AG08396 (cell line): Measurements from ENCODE around the gene LARGE1.

Source experiments
- DNase-seq: peaks from one replicate; pipeline ENCODE4 v3.0.0; 2012; ENCODE audit warnings: low spot score, mixed read lengths

Gene LARGE1

DNA sequence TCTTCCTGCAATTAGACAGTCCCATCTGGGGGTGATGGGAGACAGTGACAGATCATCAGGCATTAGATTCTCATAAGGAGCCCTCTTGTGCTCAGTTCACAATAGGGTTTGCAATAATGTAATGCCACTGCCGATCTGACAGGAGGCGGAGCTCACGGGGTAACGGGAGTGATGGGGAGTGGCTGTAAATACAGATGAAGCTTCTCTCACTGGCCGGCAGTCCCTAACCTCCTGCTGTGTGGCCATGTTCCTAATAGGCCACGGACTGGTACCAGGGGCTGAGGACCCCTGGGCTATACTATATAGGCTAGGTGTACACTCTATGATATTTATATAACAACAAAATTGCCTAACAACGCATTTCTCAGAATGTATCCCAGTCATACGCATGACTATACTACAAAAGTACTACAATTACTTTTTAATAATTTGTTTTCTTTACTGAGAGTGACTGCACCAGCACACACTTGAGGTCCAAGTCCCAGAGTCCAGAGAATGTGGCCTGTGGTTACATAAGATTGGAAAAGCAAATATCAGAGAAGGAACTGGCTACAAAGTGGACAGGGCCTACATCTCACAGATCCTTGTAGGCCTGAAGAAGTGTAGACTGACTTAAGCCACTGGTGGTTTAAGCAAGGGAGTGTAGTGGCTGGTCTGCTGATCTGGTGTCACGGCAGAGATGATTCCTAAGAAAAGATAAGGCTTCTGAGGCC, 200.0 kb downstream of the LARGE1 start:
- no peak for DNase-seq

DNA sequence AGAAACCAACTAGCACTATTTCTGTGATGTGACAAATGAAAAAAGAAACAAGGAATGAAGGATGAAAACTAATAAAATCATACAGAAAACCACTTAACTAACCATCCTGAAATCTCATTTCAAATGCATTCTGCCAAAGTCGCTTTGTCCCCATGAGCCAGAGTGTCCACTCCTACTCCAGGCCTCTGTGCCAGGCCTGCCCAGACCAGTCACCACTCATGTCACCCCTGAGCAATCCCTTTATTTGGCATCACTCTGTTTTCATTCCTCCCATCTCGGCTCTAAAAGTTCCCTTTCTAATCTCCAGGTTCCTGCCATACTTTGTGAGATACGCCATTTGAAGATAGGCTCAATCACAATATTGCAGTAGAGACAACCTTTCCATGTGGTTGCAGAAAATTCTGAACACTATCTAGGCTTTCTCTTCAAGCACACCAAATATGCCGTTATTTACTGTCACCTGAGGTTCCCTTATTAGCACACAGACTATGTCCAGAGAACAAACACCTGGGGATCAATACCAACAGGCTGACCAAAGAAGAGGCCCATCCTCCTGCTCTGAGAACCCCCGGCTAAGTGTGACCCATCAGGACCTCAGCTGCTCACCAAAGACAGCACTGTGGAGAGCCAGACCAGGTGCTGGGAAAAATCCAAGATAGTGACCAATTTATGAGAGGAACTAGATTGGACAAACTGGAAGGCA, 202.4 kb downstream of the LARGE1 start:
- DNase-seq: no peak

DNA sequence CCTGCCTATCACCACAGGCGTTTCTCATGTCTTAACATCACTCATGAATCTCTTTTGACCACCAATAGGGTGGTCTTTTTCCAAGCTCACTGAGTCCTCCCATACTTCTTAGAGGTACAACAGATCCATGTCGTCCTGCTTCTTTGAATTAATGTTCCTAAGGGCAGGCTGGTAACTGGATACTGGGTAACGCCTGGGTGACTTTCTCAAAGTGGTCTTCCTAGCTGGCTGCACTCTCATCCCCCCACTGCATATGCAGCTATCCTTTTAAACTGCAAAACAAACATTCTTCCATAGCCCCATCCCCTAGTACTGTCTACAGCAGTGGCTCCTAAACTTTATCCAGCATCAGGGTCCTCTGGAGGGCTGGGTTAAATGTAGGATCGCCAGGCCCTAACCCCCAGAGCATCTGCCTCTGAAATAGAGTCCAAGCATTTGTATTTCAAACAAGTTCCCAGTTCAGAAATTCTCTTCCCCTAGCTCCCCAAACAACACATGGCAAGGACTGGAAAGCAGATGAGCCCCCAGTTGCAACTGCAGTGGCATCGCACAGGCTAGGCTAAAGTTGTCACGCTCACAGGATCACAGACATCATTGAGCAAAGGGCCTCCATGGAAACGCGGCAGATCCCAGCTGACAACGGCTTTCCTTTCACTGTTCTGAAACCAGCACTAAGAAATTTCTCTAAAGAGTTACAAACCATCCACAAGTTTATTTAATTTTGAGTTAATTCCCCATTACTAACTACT, 204.9 kb downstream of the LARGE1 start:
- no peak for DNase-seq

DNA sequence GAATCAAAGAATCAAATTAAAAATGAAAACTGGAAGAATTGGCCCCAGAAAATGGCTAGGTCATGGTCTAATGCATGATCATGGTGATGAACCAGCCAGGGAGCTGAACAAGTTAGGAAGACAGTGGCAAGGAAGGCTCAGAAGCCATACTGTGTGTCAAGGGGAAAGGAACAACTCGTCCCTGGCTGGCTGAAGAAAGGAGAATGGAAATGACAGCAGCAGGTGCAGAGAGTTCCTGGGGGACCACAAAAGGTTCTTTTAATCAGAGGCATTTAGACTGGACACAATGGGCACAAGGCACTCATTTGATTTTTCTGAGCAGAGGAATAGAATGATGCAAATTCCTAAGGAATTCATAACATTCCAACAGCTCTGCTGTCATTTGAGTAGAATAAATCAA, 209.9 kb downstream of the LARGE1 start:
- no peak for DNase-seq

DNA sequence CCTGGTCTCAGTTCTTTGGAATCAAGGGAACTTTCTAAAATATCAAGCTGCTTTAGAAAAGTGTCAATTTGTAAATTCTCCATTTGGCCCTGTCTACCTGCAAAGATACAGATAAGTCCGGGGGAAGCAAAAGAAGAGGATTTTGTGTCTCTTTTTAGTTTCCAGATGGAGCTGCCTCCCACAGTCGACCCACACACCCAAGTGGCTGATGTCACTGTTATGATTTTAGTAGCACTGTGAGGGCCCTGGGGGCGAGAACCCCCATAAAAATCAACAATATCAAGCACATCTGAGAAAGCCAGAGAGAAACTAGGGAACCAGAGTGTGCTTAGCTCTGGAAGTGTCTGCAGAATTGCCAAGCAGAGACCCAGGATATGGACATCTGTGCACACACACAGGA, 212.7 kb downstream of the LARGE1 start:
- DNase-seq: no peak

DNA sequence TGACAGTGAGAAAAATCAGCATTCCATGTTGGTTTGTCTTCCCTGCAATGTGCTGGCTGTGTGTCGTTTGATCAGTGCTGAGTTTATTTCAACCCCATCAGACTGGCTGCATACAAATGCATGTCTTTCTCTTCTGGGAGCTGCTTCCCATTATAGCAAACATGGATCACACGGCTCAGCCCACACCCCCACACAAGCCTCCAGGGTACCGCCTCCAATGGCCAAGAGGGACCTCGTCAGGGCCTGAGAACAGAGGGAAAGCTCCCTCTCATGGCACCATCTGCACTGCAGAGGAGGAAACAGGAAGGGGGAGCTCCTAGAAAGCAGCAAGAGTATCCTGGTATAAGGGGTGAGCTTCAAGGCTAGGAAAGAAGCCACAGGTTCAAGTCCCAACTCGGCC, 214.2 kb downstream of the LARGE1 start:
- DNase-seq: no peak

DNA sequence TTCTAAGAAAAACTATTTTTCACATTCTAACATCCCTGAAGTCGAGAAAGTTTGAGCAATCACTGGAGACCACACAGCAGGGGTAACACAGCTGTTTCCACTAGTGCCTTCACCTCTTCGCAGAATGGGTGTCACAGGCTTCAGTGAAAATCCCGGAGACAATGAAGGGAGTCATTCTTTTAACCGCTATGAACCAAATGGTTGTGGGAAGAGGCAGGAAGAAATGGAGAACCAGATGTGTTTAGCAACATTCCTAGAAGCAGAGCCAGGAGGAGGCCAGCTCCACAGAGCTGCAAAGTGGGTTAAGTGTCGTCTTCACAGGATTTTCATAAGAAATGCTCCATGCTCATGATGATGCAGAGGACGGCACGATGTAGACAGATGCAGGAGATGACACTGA, 221.1 kb downstream of the LARGE1 start:
- DNase-seq: no peak

DNA sequence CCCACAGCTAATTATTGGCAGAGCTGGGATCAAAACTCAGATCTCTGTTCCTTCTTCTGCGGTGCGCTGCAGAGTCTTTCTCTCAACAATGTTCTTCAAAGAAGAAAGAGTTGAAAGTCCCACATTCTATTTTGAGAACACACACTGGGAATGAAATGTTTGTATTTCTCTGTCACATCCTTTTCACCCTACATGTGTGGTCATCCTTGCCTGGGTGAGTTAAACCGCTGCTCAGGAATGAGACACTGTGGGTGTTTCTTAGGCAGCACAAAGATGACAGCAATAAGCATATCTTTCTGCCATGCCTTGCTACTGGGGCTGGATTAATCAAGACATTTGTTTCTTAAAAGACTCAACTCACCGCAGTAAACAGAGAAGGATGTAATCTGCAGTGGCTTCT, 222.6 kb downstream of the LARGE1 start:
- DNase-seq: peak; percentile 39

DNA sequence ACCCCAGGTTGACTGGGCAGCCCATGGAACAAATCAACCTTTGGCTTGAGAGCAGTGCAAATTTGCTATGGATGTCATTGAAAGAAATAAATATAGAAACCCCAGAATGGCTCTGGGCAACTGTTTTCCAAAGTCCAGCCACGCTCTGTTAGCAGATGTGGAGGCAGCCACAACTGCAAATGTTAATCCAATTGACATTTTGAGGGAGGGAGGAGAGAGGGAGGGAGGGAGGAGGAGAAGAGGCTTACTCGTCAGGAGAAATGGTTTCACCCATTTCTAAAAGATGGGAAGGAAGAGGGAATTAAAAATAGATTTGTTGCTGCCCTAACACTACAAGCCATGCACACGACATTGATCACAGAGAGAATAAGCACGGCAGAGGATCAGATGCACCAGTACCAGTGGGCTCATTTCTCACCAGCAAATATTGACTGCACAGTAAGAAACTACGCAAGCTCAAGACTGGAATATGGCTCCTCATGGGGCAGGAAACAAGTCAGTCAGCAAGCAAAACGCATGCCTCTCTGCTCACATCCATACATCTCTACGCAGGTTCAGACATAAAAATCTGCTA, 229.1 kb downstream of the LARGE1 start:
- DNase-seq: no peak

DNA sequence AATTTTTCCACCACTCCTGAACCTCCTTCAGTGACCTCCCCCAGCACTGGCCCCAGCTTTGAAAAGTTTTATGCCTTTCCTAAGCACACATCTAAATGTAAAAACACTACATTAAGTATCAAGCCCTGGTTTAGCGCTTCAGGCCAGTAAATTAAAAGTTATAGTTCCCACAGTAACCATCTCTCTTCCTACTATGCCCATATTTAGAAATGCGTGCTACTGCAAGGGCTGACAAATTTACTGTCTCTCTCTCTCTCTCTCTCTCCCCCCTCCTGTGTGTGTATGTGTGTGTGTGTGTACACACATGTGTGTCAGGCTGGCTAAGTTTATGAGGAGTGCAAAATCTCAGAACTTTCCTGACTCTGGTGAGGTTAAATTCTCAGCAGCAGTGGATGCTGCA, 231.4 kb downstream of the LARGE1 start:
- DNase-seq: no peak

DNA sequence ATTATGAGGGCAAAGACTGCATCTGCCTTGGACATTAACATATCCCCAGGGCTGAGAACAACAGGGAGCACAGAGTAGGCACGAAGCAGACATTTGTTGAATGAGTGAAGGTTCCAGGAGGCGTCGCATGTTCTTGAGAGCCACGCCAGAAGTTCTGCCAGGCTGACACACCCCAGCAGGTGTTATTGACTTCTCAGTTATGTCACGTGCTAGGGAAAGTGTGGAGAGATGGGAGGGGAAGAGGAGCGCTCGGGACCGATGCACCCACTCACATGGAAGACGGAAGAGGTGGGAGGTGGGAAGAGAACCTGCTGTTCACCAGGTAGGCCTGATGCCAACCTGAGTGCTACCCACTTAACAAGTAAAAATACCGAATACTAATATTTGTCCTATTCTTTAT, 232.8 kb downstream of the LARGE1 start:
- DNase-seq: no peak

DNA sequence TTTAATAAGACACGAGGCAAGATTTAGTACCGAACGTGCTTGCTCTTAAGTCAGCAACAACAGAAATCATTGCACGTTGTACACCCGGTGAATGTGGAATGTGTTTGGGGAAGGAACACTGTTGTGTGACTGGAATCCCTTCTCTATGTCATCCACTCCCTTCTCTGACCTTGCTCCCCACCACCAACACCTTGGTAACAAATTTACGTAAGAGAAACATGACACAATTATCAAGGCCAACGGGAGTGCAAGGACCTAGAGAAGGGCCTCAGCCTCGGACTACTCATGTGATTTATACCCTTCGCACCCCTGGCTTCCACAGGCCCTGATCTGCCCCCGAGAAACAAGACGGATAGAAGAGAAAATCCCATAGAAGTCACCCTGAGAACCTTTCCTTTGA, 236.2 kb downstream of the LARGE1 start:
- no peak for DNase-seq

DNA sequence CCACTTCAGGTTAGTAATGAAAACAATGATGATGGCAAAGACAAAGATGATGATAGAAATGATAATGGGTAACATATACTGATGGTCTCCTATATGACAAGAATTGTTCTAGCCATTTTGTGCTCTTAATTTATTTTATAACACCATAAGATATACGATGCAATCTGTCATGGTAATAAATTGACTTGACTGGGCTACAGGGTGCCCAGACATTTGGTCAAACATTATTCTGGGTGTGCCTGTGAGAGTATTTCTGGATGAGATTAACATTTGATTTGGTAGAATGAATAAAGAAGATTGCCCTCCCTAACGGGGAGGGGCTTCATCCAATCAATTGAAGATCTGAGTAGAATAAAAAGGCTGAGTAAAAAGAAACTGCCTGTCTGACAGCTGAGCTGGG, 237.3 kb downstream of the LARGE1 start:
- no peak for DNase-seq

DNA sequence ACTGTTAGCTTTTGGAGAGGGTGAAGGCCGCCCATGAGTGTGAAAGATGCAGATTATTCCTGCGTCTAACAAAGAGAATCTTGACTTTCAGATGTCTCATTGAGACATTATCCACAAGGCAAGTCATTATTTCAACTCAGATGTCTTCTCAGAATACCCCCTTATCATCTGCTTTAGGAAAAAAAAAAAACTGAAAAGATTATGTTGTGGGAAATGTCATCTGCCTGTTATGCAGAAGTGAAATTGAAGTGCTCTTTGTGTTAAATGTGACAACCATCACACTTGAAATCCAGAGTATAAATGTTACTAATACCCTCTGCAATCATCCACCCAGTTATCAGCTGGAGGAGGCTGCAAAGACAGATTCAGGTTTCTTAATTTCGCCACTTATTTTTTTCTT, 239.6 kb downstream of the LARGE1 start:
- no peak for DNase-seq

DNA sequence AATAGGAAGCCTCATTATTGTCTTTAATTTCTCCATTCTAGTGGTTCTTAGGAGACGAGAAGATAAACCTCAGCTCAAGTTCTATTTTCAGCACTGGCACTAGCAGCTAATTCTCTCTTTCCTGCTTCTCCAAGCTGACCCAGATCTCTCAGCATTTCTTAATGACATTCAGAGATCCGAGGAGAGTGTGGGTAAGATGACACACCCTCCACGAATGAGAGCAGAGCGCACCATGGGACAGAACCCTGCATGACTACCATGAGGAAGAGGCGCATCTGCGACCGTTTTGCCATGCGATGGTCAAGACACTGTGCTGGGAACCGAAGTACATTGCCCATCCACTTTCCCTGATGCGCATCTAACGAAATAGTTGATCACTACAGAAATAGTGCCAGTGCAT, 241.8 kb downstream of the LARGE1 start:
- DNase-seq: no peak

DNA sequence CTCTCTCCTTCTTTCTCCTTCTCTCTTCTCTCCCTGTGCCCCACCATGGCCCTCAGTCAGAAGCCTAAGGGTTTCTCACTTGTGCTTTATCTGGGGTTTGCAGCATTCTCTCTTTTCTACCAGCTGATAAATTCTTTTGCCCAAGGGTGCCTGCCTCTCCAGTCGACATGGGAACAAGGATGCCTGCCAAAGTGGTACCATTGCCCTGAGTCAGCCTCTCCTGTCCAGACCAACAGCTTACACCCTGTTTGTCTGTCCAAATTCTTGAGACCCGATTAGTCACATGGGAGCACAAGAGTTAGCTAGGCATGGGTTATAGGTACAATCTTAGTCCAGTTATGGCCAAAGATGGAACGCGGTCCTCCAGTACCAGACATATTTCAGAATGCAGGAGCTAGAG, 242.7 kb downstream of the LARGE1 start:
- no peak for DNase-seq

DNA sequence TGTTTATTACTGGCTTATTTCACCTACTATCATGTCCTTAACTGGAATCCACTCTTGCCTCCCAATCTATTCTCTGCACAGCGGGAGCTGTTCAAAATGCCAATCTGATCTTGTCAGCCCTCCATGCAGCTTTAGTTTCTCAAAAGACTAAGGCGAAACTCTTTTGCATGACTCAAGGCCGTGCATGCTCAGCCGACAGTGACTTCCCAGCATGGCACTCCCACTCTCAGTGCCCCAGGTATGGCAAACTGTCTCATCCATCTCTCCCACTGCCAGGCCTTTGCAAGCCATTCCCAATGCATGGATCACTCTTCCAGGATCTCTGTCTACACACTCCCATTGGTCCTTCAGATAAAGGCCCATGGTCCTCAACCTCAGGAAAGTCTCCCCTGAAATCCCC, 245.9 kb downstream of the LARGE1 start:
- no peak for DNase-seq

DNA sequence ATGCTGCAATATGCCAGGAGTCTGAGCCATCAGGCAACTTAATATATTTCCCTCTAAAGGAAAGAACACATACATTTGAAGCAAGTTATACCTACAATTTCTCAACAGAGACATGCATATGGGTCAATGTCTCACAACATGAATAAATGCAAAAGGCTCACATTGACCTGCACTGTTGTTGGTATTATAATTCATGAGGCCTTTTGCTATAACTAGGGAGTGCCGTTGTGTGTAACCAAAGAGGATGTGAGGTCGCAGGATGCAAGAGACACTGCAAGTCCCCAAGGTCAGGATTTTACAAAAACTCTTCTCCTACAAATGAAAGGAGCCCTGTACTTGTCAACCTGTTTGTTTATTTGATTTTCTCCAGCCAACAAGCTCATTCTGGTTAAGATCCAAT, 250.5 kb downstream of the LARGE1 start:
- no peak for DNase-seq

DNA sequence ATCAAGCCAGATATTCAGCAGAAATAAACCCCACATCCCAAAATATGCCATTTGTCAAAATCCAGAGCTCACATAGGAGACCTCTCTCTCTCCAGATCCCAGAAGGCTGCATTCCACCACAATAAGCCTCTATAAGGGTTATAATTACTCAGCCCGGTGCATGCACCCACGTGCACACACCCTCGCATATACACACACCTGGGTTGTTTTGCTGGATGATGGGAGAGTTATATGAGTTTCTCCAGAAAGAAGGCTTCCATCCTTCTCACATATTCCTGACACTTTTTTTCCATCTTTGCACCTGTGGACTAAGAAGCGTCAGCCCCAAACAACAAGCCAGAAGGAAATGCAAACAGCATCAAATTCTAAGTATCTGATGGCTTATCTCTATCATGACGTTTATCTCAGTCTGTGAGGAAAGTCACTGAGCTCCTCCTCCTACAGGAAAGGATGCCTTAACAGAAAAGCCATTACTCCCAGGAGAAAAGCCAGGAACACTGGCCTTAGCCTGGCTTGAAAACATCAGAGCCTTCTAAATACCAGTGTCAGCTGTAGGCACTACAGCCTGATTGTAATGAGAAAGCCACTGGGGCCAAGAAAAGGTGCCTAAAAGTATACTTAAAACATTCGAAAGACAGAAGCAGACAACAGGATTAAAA, 253.2 kb downstream of the LARGE1 start:
- DNase-seq: no peak

DNA sequence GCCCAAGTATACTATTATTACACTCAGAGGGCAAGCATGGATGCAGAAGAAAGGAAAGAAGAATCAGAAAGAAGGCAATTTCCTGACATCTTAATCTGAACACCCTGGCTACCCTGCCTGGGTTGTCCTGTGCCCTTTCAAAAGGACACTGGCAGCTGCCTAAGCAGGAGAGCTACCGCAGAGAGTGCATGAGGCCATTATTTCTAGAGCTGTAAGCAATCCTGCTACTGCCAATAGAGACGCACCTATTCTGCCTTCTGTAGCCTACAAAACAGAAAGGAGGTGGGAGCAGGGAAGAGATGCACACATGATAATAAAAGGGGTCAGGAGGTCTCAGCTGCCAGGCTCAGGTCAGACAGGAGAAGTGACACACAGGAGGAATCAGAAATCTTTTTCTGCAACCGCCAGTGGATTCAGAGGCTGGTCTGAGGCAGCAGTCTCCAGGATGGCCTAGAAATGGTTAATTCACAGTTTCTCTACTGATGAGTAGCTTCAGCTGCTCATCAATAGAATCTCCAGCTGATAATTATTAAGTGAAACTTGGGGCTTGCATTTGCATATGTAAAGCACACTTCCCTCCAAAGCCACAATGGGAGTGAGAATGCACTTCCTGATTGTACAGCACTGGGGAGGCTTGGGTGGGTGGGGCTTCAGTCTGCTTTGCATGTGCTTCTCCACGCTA, 253.9 kb downstream of the LARGE1 start:
- no peak for DNase-seq

DNA sequence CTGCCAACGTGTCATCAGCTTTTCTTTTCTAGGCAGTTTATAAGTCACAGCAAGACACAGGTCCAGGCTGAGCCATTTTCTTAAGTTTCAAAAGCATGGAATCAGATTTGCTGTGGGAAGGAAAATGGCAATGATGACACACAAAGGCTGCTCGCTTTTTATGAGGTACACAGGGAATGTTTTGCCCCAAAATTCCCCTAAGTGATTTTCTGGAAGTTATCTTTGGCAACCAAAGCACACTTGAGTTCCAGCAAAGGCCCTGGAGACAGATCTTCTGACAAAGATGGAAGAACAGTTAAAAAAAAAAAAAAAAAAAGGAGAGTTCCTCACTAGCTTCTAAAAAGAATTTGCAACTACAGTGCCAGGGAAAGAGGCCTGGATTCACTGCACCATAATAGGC, 260.8 kb downstream of the LARGE1 start:
- no peak for DNase-seq

DNA sequence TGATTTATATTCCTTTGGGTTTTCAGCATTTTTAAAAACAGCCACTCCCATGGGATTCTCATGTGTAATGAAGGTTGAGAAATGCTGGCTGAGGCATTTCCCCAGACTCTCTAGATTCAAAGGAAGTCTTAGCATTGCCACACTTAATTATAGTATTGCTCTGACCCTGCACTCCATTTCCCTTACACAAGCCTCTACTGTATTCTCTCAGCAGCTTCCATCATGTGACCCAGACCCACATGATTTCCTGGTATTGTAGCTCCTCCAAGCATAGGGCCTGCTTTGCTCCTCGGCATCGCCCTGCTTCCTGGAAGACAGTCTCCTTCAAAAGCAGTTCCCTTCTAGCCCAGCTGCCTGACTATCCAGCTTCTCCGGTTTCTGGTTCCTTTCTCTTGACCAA, 261.5 kb downstream of the LARGE1 start:
- peak; percentile 14 for DNase-seq
